Tibial nerve (tissue), 4 donors: ENCODE data around the gene ANKRD62. TPM values are rescaled to one million over a fixed set of nuclear protein-coding genes. Genes with fewer than 3 reads are reported as not detected.

ENCODE experiments used
- DNase-seq, 2 donors: peaks; one replicate each; pipeline ENCODE4 v3.0.0-alpha.2; 2019; ENCODE audit warnings: low spot score in 2 of 2
- H3K27ac ChIP-seq, 4 donors: fragments of 200-600 bp; sonication (generic) in 3 of 4; one replicate each; pipeline ENCODE4 v1.5.1; 2017 to 2019; ENCODE audit warnings: mild to moderate bottlenecking in 1 of 4
- H3K27me3 ChIP-seq, 2 donors: fragments of 200-600 bp; sonication (generic) in 1 of 2; one replicate each; pipeline versions ENCODE4 v1.5.1 to v1.6.0; 2017 to 2019
- H3K36me3 ChIP-seq, 3 donors: fragments of 200-600 bp; sonication (generic); one replicate each; pipeline ENCODE4 v1.5.1; 2018 to 2019
- H3K4me1 ChIP-seq, 4 donors: fragments of 200-600 bp; sonication (generic) in 3 of 4; one replicate each; pipeline ENCODE4 v1.5.1; 2017 to 2019
- H3K4me3 ChIP-seq, 4 donors: fragments of 200-600 bp; sonication (generic) in 3 of 4; one replicate each; pipeline ENCODE4 v1.5.1; 2017 to 2019; ENCODE audit warnings: mild to moderate bottlenecking in 1 of 4, moderate library complexity in 1 of 4
- H3K9me3 ChIP-seq, 4 donors: fragments of 200-600 bp; sonication (generic) in 3 of 4; one replicate each; pipeline ENCODE4 v1.5.1; 2017 to 2019
- CTCF ChIP-seq, 5 experiments: fragments of 200-600 bp in 3 of 5; fragments of 450-650 bp in 2 of 5; sonication (generic) in 3 of 5; IDR thresholded peaks; one replicate each; pipeline ENCODE4 v1.5.1; 2016 to 2019; ENCODE audit warnings: antibody characterized with exemption in 5 of 5, mild to moderate bottlenecking in 3 of 5, moderate library complexity in 2 of 5
- EP300 ChIP-seq, 2 donors: sonication (generic); formaldehyde crosslinking; IDR thresholded peaks; one replicate each; pipeline ENCODE4 v1.6.1; 2017; ENCODE audit warnings: antibody characterized with exemption in 2 of 2, mild to moderate bottlenecking in 1 of 2
- POLR2A ChIP-seq, 2 donors: fragments of 450-650 bp; IDR thresholded peaks; one replicate each; pipeline ENCODE4 v1.6.1; 2017; ENCODE audit warnings: antibody characterized with exemption in 2 of 2, mild to moderate bottlenecking in 2 of 2, moderate library complexity in 2 of 2
- WGBS, 2 donors: methylation state at CpG; one replicate each; pipeline ENCODE4 v1.1.5; 2018; 5-methylcytosine and 5-hydroxymethylcytosine counted together
- total RNA-seq, 4 donors: library from RNA; depleted of rRNA; stranded (reverse); fragments of >200 nt; gene quantifications; one replicate each; pipeline ENCODE4 v1.1.0, GENCODE V29; 2016

The ANKRD62 gene
- total RNA-seq, 4 donors from 2014 or later: not detected

GRCh38 chr18:12102136-12102842 is 8.6 kb downstream of the ANKRD62 start:
- 60 to 70% methylated on average over 13 of the region's 13 CpGs for WGBS, 2 donors

GRCh38 chr18:12106471-12106870 is 12.8 kb downstream of the ANKRD62 start:
- 80 to 87% methylated on average over 2 of the region's 2 CpGs for WGBS, 2 donors
- Histone ChIP-seq H3K27ac (no peak overlapping the region), H3K27me3 (no peaks in the 10 kb centered on the region), H3K4me3 (no peak overlapping the region), H3K4me1 (no peaks in the 10 kb centered on the region), H3K9me3 (no peaks in the 10 kb centered on the region), H3K36me3 (no peaks in the 10 kb centered on the region)
- no peak for TF ChIP-seq CTCF (IDR thresholded peaks at IDR 0.05)
- TF ChIP-seq EP300 (IDR thresholded peaks at IDR 0.05): no peak
- TF ChIP-seq POLR2A (IDR thresholded peaks at IDR 0.05): no peak
- DNase-seq: no peak

More at GRCh38 chr18:12102136-12102842, 8.6 kb downstream of the ANKRD62 start:
- TF ChIP-seq POLR2A (IDR thresholded peaks at IDR 0.05): no peak
- no peak overlapping the region for H3K4me3 ChIP-seq
- no peaks in the 10 kb centered on the region for H3K36me3 ChIP-seq
- no peak for DNase-seq
- no peaks in the 10 kb centered on the region for H3K9me3 ChIP-seq
- no peaks in the 10 kb centered on the region for H3K4me1 ChIP-seq
- H3K27ac ChIP-seq: no peak overlapping the region
- H3K27me3 ChIP-seq: peaks cover 0 to 4% of the 10 kb centered on the region in 2 donors

- no peak for DNase-seq
- no peak overlapping the region for H3K27ac ChIP-seq
- no peak overlapping the region for H3K4me3 ChIP-seq
- TF ChIP-seq CTCF (IDR thresholded peaks at IDR 0.05) (no peak), EP300 (IDR thresholded peaks at IDR 0.05) (no peak), POLR2A (IDR thresholded peaks at IDR 0.05) (no peak)
- no peaks in the 10 kb centered on the region for H3K4me1 ChIP-seq
- 93% methylated on average over 3 of the region's 3 CpGs for WGBS, 2 donors
- no peaks in the 10 kb centered on the region for H3K36me3 ChIP-seq
- H3K27me3 ChIP-seq: no peaks in the 10 kb centered on the region
- no peaks in the 10 kb centered on the region for H3K9me3 ChIP-seq
These were observed 16.2 kb downstream of the ANKRD62 start for GRCh38 chr18:12109836-12110235.

DNA sequence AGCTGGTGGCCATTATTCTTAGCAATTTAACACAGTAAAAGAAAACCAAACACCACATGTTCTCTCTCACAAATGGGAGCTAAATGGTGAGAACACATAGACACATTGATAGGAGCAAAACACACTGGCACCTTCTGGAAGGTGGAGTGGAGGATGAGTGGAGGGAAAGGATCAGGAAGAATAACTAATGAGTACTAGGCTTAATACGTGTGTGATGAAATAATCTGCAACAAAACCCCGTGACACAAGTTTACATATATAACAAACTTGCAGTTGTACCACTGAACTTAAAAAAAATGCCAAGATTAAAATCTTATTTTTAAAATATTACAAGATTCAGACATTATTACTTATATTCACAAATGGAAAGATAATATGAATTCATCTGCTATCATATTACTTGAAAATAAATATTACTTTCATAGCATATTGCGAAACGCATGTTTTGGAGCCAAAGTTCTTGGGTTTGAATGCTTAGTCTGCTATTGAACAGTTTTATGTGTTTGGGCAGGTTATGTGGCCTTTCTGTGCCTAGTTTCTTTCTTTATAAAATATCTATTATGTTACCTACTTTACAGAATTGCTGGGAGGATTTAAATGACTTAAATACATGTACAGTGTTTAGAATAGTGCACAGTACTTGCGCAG is 20.5 kb downstream of the ANKRD62 start:
- H3K9me3 ChIP-seq: no peaks in the 10 kb centered on the region
- H3K4me3 ChIP-seq: no peak overlapping the region
- no peaks in the 10 kb centered on the region for H3K27me3 ChIP-seq
- H3K27ac ChIP-seq: no peak overlapping the region
- no peaks in the 10 kb centered on the region for H3K4me1 ChIP-seq
- H3K36me3 ChIP-seq: no peaks in the 10 kb centered on the region
- 80 to 87% methylated on average over 5 of the region's 5 CpGs for WGBS, 2 donors
- TF ChIP-seq POLR2A (IDR thresholded peaks at IDR 0.05) (no peak), EP300 (IDR thresholded peaks at IDR 0.05) (no peak), CTCF (IDR thresholded peaks at IDR 0.05) (no peak)
- no peak for DNase-seq

- TF ChIP-seq CTCF (IDR thresholded peaks at IDR 0.05): no peak
- TF ChIP-seq POLR2A (IDR thresholded peaks at IDR 0.05): no peak
- no peak for TF ChIP-seq EP300 (IDR thresholded peaks at IDR 0.05)
- no peak for DNase-seq
- H3K27ac ChIP-seq: no peak overlapping the region
- 73 to 93% methylated on average over 2 of the region's 2 CpGs for WGBS, 2 donors
- H3K4me3 ChIP-seq: no peak overlapping the region
- no peaks in the 10 kb centered on the region for H3K9me3 ChIP-seq
- H3K27me3 ChIP-seq: no peaks in the 10 kb centered on the region
- H3K36me3 ChIP-seq: no peaks in the 10 kb centered on the region
- H3K4me1 ChIP-seq: no peaks in the 10 kb centered on the region
These were observed 25.7 kb downstream of the ANKRD62 start for GRCh38 chr18:12119358-12119757.
